RKO (cell line): ENCODE measurements around the gene EPB41L1.

Experiments
- DNase-seq: peaks from one replicate; pipeline ENCODE4 v3.0.0-alpha.2; 2016; ENCODE audit warnings: low spot score

EPB41L1 gene

DNA sequence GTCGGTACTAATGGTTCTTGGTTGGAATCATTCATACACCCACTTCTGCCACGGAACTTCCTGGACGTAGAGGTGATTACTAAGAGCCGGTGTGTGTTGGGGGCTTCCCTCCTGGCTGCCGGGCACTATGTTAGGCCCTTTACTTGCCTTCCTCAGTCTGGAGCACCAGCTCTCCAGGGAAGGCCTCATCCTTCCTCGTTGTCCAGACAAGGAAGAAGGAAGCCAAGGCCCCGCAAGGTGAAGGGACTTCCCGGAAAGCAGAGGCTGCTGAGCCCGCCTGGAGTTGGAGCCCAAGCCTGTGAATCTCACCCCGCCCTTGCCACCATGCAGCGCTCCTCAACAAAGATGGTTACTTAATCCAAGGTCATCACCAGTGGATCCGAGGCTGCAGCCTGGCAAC lies 107.9 kb downstream of the EPB41L1 start:
- DNase-seq = no peak

GRCh38 chr20:36264426-36265246 lies 110.1 kb downstream of the EPB41L1 start:
- no peak for DNase-seq

GRCh38 chr20:36266189-36266588 lies 111.6 kb downstream of the EPB41L1 start:
- no peak for DNase-seq

DNA sequence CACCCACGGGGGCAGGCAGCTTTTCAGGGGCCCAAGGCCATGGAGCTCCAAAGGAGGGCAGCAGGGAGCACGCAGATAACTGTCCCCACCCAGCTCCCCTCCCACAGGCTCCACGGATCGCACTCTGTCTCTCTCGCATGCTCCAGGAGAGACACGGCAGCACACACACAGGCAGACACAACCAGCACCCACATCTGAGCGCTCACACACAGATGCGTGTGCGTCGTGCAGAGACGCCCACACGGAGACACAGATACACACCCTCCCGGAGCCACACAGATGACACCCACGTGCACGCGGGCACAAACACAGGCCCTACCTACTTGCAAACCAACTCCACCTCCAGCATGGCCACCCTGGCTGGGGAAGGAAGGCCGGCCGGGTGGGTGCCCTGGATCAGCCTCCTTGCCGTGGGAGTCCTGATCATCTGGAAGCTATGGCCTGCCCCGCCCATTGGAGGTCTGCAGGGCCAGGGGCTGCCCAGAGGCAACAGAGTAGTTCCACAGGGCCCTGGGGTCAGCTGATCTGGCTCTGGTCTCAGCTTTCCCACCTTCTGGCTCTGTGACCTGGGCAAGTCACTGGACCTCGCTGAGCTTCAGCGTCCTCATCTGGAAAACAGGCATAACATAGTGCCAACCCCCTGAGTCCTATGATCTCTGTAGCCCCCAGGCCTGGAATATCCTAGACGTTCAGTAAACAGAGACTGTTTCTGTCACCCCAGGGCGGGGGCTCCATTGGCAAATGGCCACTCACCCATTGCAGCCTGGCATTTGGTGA lies 113.3 kb downstream of the EPB41L1 start:
- DNase-seq = no peak

DNA sequence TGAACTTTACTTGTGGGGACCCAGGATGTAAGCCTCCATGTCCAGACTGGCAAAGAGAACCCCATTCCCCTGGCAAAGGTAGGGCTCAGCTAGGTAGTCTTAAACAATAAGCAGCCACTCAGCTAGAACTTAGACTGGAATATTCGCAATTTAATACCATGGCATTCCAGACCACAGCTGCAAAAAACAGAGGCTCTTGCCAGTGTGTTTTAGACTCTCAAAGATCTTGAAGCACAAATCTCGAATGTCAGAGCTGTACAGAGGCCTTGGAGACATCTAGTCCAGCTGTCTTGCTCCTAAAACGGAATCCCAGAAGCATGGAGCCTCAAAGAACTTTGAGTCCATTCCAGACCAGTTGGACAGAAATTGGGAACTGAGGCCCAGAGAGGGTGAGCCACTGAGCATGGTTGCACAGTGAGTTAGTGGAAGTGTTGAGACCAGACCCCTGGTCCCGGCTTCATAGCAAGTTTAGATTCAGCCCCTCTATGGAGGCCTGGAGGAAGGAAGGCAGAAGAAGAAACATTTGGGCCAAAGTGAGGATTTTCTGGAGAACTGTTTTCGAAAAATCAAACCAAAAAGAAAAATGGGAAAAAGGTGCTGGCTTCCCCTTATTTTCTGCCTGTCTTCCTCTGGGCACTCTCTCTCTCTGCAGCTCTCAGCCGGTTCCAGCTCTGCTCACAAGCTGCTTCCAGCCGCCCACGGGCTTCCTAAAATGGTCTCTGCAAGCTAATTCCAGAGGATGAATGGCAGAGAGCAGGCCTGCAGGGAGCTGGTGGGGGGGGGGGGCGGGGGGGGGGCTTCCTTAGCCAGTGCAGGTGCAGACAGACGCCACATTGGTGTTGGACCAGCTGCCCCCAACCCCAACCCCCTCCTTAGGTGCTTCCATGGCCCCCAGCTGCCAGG lies 114.2 kb downstream of the EPB41L1 start:
- DNase-seq = no peak

DNA sequence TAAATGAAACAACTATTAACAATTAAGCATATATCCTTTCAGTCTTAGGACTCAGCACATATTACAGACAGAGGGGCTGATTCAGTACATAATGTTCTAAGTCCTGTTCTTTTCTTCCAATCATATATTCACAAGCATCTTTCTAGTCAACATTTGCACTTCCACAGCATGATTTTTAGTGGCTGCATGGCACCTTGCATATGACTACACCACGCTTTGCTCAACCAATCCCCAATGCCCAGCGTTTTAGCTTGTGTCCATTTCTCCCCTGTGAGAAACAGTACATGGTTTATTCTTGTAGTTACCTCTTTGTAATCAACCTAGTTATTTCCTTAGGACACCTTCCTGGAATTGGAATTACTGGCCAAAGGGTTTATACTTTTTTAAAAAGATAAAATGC lies 115.0 kb downstream of the EPB41L1 start:
- no peak for DNase-seq

DNA sequence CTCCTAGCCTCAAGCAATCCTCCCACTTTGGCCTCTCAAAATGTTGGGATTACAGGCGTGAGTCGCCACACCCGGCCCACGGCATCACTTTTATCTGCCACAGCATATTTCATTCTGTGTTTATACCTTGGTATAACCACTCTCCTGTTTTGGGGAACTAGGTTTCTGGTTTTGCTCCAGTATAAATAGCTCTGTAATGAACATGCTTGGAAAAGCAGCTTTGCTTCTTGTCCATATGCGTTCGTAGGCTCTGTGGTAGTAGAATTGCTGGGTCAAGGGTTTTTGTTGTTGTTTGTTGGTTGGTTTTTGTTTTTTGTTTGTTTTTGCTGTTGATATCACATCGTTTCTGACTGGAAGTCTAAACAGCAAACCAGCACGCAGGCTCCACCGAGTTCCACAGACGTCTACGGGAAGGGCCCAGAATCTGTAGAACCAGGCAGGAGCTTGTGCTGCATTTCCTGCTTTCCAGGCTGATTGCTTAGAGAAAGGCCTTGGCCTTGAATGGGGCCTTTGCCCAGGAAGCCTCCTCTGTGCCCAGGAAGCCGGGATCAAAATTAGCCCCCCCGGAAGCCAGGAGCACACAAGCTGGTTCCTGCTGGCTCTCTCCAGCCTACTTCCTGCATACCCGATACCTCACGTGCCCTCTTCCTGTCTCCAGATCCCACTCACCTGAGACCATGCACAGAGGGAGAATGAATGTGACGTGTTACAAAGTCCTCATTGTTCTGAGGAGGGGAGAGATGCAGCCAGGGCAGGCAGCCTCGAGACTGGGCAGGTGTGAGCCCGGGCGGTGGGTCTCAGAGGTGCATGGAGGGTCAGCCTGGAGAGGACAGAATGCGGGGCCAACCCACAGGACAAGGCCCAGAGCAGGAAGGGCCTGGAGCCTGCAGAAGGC lies 116.5 kb downstream of the EPB41L1 start:
- DNase-seq = no peak

- no peak for DNase-seq
These were observed 117.4 kb downstream of the EPB41L1 start for GRCh38 chr20:36271639-36272546.

DNA sequence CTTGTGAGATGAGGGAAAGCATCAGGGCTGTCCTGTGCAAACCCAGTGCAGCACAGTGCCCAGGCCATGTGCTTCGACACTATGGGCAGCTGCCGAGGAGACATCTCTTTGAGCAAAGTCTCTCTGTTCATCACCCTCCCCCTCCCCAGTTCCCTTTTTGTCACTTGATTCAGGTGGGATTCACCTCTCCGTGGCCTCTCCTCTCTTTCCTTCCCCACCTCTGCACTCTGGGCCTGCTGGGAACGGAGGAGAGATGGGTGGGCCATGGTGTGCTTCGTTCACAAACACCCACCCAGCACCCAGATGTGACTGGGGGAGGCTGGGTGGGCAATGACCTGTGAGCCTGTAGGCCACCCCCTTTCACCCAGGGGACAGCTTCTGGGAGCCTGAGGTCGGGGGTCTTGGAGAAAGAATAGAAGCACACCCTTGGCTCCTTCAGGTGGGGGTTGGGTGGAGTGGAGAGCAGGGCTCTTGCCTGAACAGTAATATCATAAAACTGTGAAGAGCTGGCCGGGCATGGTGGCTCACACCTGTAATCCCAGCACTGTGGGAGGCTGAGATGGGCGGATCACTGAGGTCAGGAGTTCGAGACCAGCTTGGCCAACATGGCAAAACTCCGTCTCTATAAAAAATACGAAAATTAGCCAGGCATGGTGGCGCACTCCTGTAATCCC lies 118.1 kb downstream of the EPB41L1 start:
- DNase-seq = no peak

DNA sequence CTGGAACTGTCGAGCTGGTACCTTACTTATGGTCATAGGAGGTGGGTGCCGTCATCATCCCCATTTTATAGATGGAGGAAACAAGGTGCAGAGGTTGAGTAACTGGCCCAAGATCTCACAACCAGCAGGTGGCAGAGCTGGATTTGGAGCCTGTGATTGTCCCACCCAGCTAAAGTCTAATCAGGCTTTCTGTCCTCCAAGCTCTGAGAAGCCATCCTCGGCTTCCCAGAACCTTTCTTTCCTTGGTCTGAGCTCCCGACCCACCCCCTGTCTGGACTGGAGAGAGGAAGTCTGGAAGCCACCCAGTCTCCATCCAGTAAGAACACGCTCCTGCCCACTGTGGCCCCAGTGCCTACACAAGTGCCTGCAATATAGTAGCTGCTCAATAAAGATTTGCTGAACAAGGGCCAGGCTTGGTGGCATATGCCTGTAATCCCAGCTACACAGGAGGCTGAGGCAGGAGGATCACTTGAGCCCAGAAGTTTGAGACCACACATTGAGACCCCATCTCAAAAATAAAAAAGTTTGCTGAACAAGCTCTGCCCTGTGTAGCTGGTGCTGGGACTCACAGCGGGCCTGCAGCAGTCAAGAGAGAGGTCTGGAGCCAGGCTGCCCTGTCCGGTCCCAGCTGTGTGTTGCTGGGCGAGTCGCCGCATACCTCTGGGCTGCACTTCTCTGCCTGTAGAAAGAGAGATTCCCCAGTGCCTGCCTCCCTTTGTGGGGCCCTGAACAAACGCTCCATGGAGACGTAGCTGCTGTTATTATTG lies 119.1 kb downstream of the EPB41L1 start:
- DNase-seq = peak; percentile 58

DNA sequence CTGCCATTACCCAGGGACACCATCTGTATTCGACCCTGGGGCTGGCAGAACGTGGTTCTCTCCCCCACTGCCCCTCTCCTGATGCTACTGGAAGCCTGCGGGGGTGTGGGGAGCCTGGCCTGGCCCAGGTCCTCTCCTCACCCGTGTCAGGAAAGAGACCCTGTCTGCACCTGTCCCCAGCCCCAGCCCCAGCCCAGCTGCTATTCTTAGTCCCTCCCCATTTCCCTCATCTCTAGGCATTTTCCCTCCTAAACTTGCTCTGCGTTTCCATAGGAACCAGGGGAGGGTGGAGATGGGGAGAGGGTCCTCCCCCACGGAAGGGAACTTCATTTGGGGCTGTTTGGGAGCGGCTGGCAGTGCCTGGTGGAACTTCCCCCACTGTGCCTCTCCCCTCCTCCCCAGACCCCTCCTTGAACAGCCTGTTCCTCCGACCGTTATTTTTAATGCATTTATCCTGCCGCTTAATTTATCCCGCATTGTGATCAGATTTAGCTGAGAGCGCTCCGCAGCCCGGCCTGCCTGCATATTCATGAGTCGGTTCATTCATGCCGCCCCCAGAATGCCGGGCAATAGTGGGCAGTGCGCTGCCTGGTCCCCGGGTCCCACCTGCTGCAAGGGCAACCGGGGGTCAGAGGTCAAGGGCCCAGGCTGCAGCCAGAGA lies 119.8 kb downstream of the EPB41L1 start:
- DNase-seq = no peak

- DNase-seq = no peak
These were observed 120.5 kb downstream of the EPB41L1 start for GRCh38 chr20:36275011-36275410.

- no peak for DNase-seq
These were observed 121.1 kb downstream of the EPB41L1 start for GRCh38 chr20:36275441-36276189.

- DNase-seq = no peak
These were observed 123.0 kb downstream of the EPB41L1 start for GRCh38 chr20:36277546-36277945.

DNA sequence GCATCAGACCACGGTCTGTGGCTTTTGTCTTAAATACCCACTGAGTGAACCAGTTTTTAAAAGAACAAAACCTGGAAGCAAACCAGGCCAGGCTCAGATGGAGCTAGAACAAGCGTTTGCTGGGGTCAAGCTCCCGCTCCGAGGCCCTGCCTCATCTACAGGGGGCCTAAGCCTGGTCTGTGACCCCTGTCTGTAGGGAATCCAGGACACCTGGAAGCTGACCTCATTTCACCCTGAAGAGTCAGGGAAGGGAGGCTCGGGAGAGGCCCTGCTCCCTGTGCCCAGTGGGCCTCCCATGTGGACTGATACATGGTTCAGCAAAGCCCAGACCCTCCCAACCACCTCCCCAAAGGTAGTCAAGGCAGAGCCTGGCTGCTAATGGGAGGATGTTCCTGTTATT lies 124.8 kb downstream of the EPB41L1 start:
- DNase-seq = no peak

GRCh38 chr20:36279776-36280175 lies 125.2 kb downstream of the EPB41L1 start:
- no peak for DNase-seq

DNA sequence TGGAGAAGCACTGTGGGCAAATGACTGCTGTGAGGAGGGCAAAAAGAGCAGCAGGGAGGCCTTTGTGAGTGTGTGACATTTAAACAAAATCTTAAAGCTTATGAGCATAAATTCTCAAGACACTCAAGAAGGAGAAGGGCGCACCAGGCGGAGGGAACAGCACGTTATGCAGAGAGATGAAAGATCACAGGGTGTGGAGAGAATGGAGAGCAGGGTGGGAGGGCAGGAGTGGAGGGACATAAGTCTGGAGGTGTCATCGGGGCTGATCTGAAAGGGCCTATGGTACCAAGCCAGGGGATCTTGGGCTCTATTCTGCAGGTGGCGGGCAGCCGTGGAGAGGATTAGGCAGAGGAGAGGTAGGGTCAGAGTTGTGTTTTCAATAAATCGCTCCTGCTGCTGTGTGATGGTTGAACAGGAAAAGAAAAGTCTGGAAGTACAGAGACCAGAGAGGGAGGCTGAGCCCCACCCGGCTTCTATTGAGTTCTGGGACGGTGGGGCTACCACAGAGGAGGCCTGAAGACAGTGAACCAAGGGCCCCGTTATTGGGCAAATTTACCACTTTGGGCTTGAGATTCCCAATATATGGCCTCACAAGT lies 127.3 kb downstream of the EPB41L1 start:
- DNase-seq = no peak
